ENCODE data around the gene LAD1. TPM values are rescaled to one million over a fixed set of nuclear protein-coding genes. Genes with fewer than 3 reads are reported as not detected.

LAD1 gene
- total and polyA plus RNA-seq, 2 donors (not counting 1 experiment from before 2014, with no cell fraction given), result not detected

DNA sequence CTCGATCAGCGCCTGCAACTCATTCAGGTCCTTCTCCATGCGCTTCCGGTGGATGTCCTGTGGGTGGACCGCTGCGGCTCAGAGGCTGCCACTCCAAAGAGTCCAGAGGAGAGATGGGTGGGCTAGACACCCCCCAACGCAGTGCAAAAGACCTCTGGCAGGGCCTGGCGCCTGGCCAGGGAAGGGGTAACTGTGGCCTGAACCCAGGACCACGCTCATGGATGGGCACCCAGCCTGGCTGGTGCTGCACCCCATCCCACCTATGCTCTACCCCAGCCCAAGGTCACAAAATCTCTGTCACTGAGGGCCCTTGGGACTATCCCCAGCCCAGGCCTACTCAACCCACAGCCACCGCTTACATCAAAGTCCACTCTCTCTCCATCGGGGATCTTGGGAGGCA lies 33.9 kb downstream of the LAD1 start:
- peaks cover 10% of the 10 kb centered on the region for H3K27me3 ChIP-seq (ENCODE audit: control insufficient read depth, insufficient read depth, low read length)

GRCh38 chr1:201364808-201365105 lies 34.4 kb downstream of the LAD1 start:
- Histone ChIP-seq H3K9ac (ENCODE audit: insufficient read depth, low read length) (no peak overlapping the region), H3K27ac (ENCODE audit: insufficient read depth, low read length) (no peak overlapping the region), H3K79me2 (ENCODE audit: control insufficient read depth, insufficient read depth, low read length) (no peaks in the 10 kb centered on the region), H3K27me3 (ENCODE audit: control insufficient read depth, insufficient read depth, low read length) (peaks cover 8% of the 10 kb centered on the region), H3K9me3 (ENCODE audit: control insufficient read depth, insufficient read depth, low read depth, low read length) (no peaks in the 10 kb centered on the region), H3K36me3 (ENCODE audit: control insufficient read depth, insufficient read depth, low read length) (no peaks in the 10 kb centered on the region), H3K4me2 (ENCODE audit: extremely low read depth, insufficient read depth, low read length) (no peak overlapping the region), H3K4me1 (ENCODE audit: control insufficient read depth, extremely low read depth, insufficient read depth, low read length) (no peaks in the 10 kb centered on the region), H3K4me3 (replicated peaks in 1 of 4; ENCODE audit: control extremely low read depth in 1 of 4, insufficient read depth in 1 of 4, low read depth in 3 of 4, low read length in 4 of 4) (no peak overlapping the region), H2AFZ (ENCODE audit: low read length) (no peak overlapping the region), H4K20me1 (ENCODE audit: control insufficient read depth, extremely low read depth, insufficient read depth, low read length) (no peaks in the 10 kb centered on the region)
- TF ChIP-seq CTCF (conservative IDR thresholded peaks at IDR 0.05 in 1 of 2, IDR thresholded peaks at IDR 0.05 in 1 of 2; ENCODE audit: low read depth in 1 of 2, low read length in 2 of 2) (no peak), EZH2 (IDR thresholded peaks at IDR 0.05; ENCODE audit: low read length, missing control alignments) (no peak)
- no peak for DNase-seq (ENCODE audit: low read depth in 2 of 2)

More for the DNA sequence above, 33.9 kb downstream of the LAD1 start:
- no peaks in the 10 kb centered on the region for H3K9me3 ChIP-seq (ENCODE audit: control insufficient read depth, insufficient read depth, low read depth, low read length)
- TF ChIP-seq CTCF (conservative IDR thresholded peaks at IDR 0.05 in 1 of 2, IDR thresholded peaks at IDR 0.05 in 1 of 2; ENCODE audit: low read depth in 1 of 2, low read length in 2 of 2), result no peak
- TF ChIP-seq EZH2 (IDR thresholded peaks at IDR 0.05; ENCODE audit: low read length, missing control alignments), result no peak
- H4K20me1 ChIP-seq (ENCODE audit: control insufficient read depth, extremely low read depth, insufficient read depth, low read length), result no peaks in the 10 kb centered on the region
- H3K4me2 ChIP-seq (ENCODE audit: extremely low read depth, insufficient read depth, low read length), result no peak overlapping the region
- no peak for DNase-seq (ENCODE audit: low read depth in 2 of 2)
- H3K79me2 ChIP-seq (ENCODE audit: control insufficient read depth, insufficient read depth, low read length), result no peaks in the 10 kb centered on the region
- no peaks in the 10 kb centered on the region for H3K4me1 ChIP-seq (ENCODE audit: control insufficient read depth, extremely low read depth, insufficient read depth, low read length)
- no peak overlapping the region for H3K9ac ChIP-seq (ENCODE audit: insufficient read depth, low read length)
- no peak overlapping the region for H3K4me3 ChIP-seq (replicated peaks in 1 of 4; ENCODE audit: control extremely low read depth in 1 of 4, insufficient read depth in 1 of 4, low read depth in 3 of 4, low read length in 4 of 4)
- H3K36me3 ChIP-seq (ENCODE audit: control insufficient read depth, insufficient read depth, low read length), result no peaks in the 10 kb centered on the region
- H2AFZ ChIP-seq (ENCODE audit: low read length), result no peak overlapping the region
- no peak overlapping the region for H3K27ac ChIP-seq (ENCODE audit: insufficient read depth, low read length)

DNA sequence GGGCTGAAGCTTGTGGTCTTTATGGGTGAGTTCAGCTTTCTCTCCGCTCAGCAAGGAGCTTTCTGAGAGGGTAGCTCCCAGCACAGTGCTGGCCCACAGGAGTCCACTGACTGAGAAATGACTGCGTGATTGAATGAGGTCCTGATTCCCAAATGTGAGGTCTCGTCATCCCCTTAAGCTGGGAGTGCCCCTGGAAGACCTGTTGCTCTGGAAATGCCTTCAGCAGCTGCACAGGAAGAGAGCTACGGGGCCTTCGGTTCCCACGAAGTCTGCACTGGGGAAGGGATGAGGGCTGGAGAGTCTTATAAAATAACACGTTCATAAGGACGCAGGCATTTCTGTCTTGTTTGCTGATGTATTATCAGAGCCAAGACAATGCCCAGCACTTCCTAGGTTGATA lies 35.7 kb downstream of the LAD1 start:
- Histone ChIP-seq H3K4me2 (ENCODE audit: extremely low read depth, insufficient read depth, low read length) (no peak overlapping the region), H3K9ac (ENCODE audit: insufficient read depth, low read length) (no peak overlapping the region), H4K20me1 (ENCODE audit: control insufficient read depth, extremely low read depth, insufficient read depth, low read length) (no peaks in the 10 kb centered on the region), H3K36me3 (ENCODE audit: control insufficient read depth, insufficient read depth, low read length) (no peaks in the 10 kb centered on the region), H3K79me2 (ENCODE audit: control insufficient read depth, insufficient read depth, low read length) (no peaks in the 10 kb centered on the region), H2AFZ (ENCODE audit: low read length) (no peak overlapping the region), H3K4me1 (ENCODE audit: control insufficient read depth, extremely low read depth, insufficient read depth, low read length) (no peaks in the 10 kb centered on the region), H3K4me3 (replicated peaks in 1 of 4; ENCODE audit: control extremely low read depth in 1 of 4, insufficient read depth in 1 of 4, low read depth in 3 of 4, low read length in 4 of 4) (no peak overlapping the region), H3K27me3 (ENCODE audit: control insufficient read depth, insufficient read depth, low read length) (peaks cover 15% of the 10 kb centered on the region), H3K27ac (ENCODE audit: insufficient read depth, low read length) (no peak overlapping the region), H3K9me3 (ENCODE audit: control insufficient read depth, insufficient read depth, low read depth, low read length) (no peaks in the 10 kb centered on the region)
- TF ChIP-seq CTCF (conservative IDR thresholded peaks at IDR 0.05 in 1 of 2, IDR thresholded peaks at IDR 0.05 in 1 of 2; ENCODE audit: low read depth in 1 of 2, low read length in 2 of 2) (no peak), EZH2 (IDR thresholded peaks at IDR 0.05; ENCODE audit: low read length, missing control alignments) (no peak)
- DNase-seq (ENCODE audit: low read depth in 2 of 2), result no peak

Data from fibroblast of lung (primary cell).